DOHH2 (cell line): ENCODE data around the gene CLRN1.

ENCODE experiments used
- EZH2phosphoT487 ChIP-seq: fragments of 200-600 bp; sonication (generic); IDR thresholded peaks from 2 replicates; pipeline ENCODE4 v1.6.1; 2017; ENCODE audit warnings: borderline replicate concordance, mild to moderate bottlenecking, antibody characterized with exemption, low read length, moderate library complexity, mixed read lengths
- TF ChIP-seq, protein P1 (sequence below): fragments of 200-600 bp; sonication (generic); IDR thresholded peaks from one replicate; pipeline ENCODE4 v1.5.1; 2014; ENCODE audit warnings: antibody characterized with exemption, mild to moderate bottlenecking, low read depth, low read length; ENCODE audit not compliant: poor library complexity, severe bottlenecking

DNA sequence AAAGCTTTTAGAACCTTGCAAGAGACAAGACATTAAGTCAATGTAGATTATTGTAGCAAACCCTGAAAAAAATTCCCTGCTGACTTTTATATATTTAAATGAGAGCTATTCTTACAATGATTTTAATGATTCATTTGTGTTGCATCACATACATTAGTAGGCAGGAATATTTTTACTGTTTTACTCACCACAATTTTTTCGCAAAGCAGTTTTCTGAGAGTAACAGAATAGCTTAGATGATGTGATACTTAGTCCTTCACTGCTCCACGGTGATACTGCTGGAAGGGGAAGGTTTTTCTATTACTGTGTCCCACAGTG lies 43.9 kb upstream of the CLRN1 start:
- TF ChIP-seq, protein P1, sequence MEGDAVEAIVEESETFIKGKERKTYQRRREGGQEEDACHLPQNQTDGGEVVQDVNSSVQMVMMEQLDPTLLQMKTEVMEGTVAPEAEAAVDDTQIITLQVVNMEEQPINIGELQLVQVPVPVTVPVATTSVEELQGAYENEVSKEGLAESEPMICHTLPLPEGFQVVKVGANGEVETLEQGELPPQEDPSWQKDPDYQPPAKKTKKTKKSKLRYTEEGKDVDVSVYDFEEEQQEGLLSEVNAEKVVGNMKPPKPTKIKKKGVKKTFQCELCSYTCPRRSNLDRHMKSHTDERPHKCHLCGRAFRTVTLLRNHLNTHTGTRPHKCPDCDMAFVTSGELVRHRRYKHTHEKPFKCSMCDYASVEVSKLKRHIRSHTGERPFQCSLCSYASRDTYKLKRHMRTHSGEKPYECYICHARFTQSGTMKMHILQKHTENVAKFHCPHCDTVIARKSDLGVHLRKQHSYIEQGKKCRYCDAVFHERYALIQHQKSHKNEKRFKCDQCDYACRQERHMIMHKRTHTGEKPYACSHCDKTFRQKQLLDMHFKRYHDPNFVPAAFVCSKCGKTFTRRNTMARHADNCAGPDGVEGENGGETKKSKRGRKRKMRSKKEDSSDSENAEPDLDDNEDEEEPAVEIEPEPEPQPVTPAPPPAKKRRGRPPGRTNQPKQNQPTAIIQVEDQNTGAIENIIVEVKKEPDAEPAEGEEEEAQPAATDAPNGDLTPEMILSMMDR: no peak
- no peak for TF ChIP-seq EZH2phosphoT487
